Glomerular visceral epithelial cell (primary cell): ENCODE data around the gene DPYSL5.
A peak's percentile ranks its signal among the peaks of the same experiment; 100 is the strongest.
"Not testable (repeated sequence)": the region's sequence is repeated elsewhere in the genome, so short reads cannot be mapped to it uniquely, and the experiment has no call there.

ENCODE experiments used
- DNase-seq: peaks from one replicate; pipeline ENCODE4 v3.0.0-alpha.2; 2016; ENCODE audit errors: extremely low spot score

Gene DPYSL5, protein sequence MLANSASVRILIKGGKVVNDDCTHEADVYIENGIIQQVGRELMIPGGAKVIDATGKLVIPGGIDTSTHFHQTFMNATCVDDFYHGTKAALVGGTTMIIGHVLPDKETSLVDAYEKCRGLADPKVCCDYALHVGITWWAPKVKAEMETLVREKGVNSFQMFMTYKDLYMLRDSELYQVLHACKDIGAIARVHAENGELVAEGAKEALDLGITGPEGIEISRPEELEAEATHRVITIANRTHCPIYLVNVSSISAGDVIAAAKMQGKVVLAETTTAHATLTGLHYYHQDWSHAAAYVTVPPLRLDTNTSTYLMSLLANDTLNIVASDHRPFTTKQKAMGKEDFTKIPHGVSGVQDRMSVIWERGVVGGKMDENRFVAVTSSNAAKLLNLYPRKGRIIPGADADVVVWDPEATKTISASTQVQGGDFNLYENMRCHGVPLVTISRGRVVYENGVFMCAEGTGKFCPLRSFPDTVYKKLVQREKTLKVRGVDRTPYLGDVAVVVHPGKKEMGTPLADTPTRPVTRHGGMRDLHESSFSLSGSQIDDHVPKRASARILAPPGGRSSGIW

DNA sequence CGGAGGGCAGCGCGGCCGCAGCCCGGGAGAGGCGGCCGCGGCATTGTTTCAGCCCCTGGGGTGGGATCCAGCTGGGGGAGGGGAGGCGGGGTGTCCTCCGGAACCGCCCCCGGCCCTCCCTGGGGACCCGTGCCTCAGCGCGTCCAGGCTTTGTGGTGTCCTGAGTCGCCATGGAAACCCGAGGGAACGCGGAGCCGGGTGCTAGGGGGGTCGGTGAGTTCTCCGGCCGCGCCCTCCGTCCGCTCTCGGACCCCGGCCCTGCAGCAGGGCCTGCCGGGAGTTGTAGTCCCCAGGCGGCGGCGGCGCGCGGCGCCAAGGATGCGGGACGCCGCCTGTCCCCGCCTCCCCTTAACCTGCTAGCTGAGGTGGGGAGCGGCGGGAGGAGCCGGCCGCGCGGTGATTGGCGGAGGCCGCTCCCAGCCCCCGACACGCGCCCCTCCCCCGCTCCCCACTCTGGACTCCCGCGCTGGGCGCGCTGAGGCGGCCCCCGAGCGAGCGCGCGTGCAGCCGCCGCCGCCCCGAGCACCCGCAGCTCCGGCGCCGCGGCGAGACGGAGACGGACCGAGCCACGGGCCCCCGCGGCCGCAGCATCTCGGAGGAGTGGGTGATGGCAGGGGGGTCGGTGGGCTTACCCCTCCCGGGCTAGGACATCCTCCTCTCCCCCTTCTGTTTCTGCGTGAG, at the start of gene DPYSL5:
TSS of gene DPYSL5 (plus strand) at position 478 of the 681 bp plus-strand sequence. CDS start 50,368 bp downstream, outside the sequence.
- DNase-seq, result no peak

DNA sequence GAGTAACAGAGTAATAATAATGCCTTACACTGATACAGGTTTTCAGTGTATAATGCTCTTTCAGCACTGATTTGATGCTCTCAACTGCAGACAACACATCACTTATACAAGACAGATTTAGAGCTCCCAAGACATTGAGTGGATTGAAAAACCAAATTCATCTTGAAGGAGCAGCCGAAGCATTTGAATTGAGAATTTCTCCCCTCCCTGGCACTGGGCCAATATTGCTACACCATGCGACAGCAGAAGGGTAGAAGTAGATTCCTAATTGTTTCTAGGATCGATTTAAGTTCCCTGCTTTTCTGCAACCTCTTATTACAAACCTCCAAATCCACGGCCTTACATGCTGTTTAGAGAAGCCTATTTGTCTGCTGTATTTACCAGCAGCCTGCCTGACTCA, 46.6 kb upstream of the DPYSL5 start:
- DNase-seq, result no peak

GRCh38 chr2:26801796-26802195, 46.1 kb upstream of the DPYSL5 start:
- no peak for DNase-seq

DNA sequence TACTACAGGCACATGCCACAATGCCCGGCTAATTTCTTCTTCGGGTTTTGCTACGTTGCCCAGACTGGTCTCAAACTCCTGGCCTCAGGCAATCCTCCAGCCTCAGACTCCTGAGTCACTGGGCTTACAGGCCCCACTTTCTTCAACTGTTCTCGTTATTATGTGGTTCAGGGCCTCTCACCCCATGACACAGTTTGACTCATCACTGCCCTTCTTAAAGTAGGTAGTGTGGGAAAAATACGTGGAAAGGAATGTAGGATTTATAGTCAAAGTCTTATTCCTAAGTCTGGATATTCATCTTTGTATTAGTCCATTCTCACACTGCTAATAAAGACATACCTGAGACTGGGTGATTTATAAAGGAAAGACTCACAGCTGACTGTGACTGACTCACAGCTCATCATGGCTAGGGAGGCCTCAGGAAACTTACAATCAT, 42.7 kb upstream of the DPYSL5 start:
- DNase-seq, result peak; percentile 75

- DNase-seq, result no peak
Measured at GRCh38 chr2:26807788-26808460, 40.0 kb upstream of the DPYSL5 start.

- DNase-seq, result no peak
Measured at GRCh38 chr2:26809211-26809610, 38.7 kb upstream of the DPYSL5 start.

GRCh38 chr2:26809876-26810577, 37.9 kb upstream of the DPYSL5 start:
- no peak for DNase-seq

- DNase-seq, result no peak
Measured at GRCh38 chr2:26811261-26811660, 36.7 kb upstream of the DPYSL5 start.

- DNase-seq, result no peak
Measured at GRCh38 chr2:26811791-26812694, 35.9 kb upstream of the DPYSL5 start.

- DNase-seq, result no peak
Measured at GRCh38 chr2:26812731-26813130, 35.2 kb upstream of the DPYSL5 start.

DNA sequence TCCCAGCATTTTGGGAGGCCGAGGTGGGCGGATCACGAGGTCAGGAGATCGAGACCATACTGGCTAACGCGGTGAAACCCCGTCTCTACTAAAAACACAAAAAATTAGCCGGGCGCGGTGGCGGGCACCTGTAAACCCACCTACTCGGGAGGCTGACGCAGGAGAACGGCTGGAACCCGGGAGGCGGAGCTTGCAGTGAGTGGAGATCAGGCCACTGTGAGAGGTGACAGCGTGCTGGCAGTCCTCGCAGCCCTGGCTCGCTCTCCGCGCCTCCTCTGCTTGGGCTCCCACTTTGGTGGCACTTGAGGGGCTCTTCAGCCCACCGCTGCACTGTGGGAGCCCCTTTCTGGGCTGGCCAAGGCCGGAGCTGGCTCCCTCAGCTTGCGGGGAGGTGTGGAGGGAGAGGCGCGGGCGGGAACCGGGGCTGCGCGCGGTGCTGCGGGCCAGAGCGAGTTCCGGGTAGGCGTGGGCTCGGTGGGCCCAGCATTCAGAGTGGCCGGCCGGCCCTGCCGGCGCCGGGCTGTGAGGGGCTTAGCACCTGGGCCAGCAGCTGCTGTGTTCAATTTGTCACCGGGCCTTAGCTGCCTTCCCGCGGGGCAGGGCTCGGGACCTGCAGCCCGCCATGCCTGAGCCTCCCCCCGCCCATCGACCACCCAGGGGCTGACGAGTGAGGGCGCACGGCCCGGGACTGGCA, 33.7 kb upstream of the DPYSL5 start:
- not testable (repeated sequence) for DNase-seq

GRCh38 chr2:26816893-26817292, 31.0 kb upstream of the DPYSL5 start:
- no peak for DNase-seq

- no peak for DNase-seq
Measured at GRCh38 chr2:26818255-26818654, 29.7 kb upstream of the DPYSL5 start.

- no peak for DNase-seq
Measured at GRCh38 chr2:26818972-26819371, 29.0 kb upstream of the DPYSL5 start.

GRCh38 chr2:26820932-26821331, 27.0 kb upstream of the DPYSL5 start:
- DNase-seq, result no peak

DNA sequence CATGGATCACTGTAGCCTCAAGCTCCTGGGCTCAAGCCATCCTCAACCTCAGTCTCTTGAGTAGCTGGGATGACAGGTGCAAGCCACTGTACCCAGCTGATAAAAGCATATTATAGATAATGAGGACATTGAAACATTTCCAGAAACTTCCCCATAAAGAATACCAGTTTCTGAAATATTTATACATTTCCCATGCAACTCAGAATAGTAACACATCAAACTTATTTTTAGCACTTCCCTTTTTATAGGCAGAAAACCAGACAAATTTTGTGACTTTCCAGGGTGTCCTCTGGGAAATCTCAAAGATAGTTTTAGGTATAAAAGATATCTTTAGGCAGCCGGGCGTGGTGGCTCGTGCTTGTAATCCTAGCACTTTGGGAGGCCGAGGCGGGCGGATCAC, 25.1 kb upstream of the DPYSL5 start:
- DNase-seq, result no peak

DNA sequence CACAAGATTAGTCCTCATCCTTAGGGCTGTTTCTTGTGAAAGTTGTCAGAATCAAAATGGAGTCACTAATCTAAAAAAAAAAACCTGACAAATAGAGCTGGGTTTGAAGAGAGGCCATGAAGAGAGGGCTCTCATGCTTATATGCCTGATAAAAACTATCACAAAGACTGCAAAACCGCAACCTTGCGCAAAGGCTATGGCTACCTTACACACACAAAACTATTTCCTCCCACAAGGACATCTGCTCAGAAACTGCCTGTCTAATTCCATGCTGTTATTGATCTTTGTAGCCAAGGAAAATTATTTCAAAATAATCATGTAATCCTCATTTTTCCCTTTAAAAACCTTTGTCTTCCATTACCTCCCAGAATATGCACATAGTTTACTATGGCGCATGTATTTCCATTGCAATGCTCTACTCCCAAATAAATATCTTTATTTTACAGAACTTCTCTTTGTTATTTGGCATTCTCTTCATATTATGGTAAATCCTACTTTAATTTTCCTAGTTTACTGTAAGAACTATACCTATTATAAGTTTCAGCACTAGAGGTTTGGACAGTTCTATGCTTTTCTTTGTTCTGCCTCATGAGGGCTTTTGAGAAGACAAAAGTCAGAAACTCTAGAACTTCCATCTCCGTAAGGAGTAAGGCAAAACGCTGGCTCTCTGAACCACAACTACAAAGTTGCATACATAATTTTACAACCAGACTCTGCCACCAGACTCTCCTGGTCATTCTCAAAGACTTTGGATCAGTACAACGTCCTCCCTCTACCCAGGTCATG, 9.6 kb upstream of the DPYSL5 start:
- DNase-seq, result no peak

DNA sequence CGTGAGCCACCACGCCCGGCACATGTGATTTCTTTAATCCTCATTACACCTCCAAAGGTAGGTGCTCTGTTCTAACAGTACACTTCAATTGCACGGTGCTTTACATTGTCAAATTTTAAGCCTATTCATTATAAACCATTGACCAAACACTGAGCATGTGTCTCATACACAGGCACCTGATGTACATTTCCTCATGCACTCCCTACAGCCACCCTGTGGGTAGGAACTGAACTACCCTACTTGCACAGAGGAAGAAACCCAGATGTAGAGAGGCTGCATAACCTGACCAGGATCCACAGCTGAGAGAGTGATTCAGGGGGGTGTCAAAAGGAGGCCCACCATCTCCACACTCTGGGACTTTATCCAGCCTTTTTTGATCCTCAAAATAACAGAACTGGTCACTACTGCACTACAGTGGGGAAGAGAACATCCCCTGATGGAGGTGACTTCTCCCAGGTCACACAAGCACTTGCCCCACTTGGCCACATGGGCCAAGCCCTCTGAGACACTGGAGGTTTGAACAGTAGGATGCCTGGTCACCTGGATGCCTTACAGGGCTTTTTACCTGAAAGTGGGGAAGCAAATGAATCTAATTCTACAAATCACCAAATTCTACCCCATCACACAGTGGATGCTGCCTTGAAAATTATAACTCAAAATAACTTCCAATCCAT, 6.9 kb upstream of the DPYSL5 start:
- DNase-seq, result no peak

GRCh38 chr2:26843041-26843440, 4.9 kb upstream of the DPYSL5 start:
- no peak for DNase-seq
